GM18861 (cell line): ENCODE measurements around the gene MED1.
"Not testable (repeated sequence)": the region's sequence is repeated elsewhere in the genome, so short reads cannot be mapped to it uniquely, and the experiment has no call there.

Experiments
- ATAC-seq: cut with Tn5 transposase; IDR thresholded peaks from one replicate; pipeline ENCODE4 v1.9.1; 2021; ENCODE audit not compliant: unreplicated experiment

Gene MED1

GRCh38 chr17:39443326-39443725 lies 7.7 kb downstream of the MED1 start:
- no peak for ATAC-seq

GRCh38 chr17:39439868-39440267 lies 11.2 kb downstream of the MED1 start:
- ATAC-seq: not testable (repeated sequence)

GRCh38 chr17:39429600-39429999 lies 21.5 kb downstream of the MED1 start:
- no peak for ATAC-seq

DNA sequence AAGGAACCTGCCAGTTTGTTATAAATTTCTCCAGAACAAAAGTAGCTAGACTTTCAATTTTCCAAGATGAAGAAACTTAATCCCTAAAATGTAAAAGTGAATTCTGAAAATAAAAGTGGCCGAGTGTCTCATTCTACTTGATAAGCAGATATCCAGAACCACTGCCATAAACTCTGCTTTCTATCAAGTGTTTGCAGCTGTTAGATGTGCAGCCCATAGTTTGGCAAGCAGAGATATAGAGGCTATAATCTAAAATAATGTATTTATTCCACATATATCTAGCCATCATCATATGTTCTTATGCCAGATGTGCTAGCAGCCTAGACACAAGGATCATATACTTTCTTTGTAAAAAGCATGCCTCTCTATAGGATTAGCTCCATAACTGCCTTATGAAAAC lies 34.9 kb downstream of the MED1 start:
- no peak for ATAC-seq

DNA sequence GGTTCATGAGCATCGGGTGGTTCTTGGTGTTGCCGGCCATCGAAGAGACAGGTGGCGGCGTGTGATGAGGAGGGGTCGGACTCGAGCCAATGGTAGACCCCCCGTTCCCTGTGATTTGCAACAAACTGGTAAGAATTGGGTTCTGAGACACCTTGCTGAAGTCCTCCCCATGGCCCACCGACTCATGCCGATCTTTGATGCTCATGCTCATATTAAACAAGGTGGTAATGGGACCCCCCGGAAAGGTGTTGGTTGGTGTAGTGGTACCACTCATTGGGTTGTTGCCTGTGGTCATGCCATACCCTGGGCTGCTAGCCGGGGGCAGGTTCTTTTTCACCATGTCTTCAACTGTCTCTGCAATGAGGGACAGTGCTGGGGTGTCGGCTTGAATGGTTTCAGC lies 40.8 kb downstream of the MED1 start:
- no peak for ATAC-seq

DNA sequence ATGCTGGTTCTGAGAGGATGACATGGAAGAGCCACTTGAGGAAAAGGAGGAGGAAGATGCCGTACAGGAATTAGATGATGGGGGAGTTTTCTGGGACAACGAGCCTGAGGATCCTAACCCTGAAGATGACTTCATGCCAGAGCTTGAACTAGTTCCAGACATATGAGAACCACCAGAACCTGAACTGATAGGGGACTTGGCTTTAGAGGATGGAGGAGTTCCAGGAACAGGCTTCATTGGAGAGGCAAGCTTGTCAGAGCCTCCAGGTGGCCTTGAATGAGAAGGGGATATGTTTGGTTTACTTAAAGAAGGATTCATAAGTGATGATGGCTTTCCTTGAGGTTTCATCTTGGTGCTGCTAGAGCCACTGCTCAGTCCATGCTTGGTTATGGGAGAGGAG lies 42.7 kb downstream of the MED1 start:
- no peak for ATAC-seq

GRCh38 chr17:39406951-39407350 lies 44.1 kb downstream of the MED1 start:
- no peak for ATAC-seq

DNA sequence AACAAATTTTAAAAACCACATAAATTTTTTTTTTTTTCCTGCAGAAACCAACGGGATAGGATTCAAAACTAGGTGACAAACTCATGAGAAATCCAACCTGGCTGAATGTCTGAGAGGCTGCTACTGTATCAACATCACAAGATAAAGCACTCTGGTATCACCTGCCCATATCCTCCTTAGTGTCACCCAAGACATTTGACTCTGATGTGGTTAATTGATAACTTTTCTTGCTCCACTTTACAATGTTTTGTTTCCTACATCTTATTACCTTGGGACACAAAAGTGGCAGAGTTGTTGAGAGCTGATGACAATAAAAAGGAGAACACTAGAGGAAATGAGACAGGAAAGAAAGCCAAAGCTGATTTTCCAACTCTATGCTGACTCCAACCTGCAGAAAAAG lies 45.6 kb downstream of the MED1 start:
- no peak for ATAC-seq

DNA sequence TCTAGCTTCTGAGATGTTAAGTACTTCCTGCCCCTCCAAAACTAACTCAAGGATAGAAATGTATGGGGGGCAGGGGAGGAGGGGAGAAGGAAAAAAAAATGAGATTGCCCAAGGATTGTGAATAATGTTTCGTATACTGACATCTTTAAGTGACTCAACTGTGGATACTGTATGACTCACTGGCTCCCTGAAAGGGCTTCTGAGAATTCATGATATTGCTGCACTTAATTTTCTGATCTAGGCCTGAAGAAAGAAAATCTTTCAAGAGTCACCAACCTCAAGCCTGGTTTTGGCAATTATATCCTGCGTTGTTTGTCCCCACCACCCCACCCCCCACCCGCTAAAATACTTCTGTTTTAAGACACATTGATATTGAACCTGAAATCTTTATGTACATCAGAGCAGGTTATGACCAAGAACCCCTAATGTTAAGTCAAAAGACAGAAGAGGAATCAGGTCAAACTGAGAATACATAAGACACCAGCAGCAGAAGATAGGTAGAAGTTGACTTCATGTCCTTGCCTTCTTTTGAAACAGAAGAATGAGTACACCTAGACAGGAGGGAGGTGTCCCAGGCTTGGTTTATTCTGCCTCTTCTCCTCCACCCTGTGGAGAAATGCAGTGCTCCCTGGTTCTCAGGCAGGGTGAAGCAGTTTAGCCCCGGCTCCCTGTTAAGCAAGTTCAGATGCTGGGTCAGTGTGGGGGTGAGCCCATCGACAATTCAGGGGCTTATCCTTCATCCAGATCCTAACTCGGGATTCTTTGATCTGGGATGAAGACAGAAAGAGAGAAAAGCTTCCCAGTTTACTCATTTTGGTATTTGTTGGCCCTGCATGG lies 46.3 kb downstream of the MED1 start:
- no peak for ATAC-seq

DNA sequence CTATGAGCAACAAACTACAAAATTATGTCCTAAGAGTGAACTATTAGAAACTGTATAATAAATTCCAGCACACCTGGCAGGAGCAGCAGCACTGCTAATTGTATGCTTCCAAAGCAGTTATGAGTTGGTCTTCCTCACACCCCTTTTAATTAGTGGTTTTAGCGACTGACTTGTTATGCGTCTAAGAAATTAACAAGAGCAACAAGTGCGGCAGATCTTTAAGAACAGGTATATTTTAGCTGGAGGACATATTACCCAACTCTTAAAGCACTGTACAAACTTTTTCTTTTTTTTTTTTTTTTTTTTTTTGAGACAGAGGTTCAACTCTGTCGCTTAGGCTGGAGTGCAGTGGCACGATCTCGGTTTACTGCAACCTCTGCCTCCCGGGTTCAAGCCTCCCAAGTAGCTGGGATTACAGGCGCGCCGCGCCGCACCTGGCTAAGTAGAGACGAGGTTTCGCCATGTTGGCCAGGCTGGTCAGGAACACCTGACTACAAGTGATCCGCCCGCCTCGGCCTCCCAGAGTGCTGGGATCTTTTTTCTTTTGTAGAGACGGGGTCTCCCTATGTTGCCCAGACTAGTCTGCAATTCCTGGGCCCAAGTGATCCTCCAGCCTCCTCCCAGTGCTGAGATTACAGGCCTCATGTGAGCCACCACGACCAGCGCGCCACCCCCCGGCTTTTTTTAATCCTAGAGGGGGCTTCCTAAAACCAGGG lies 48.0 kb downstream of the MED1 start:
- no peak for ATAC-seq

- peak; percentile 45 for ATAC-seq
These were observed 48.7 kb downstream of the MED1 start for GRCh38 chr17:39402244-39402889.

GRCh38 chr17:39401412-39402243 lies 49.4 kb downstream of the MED1 start, which contains the start of gene FBXL20:
Gene FBXL20 (minus strand): TSS chr17:39401626. CDS start chr17:39401402, 224 bp downstream.
- ATAC-seq: peak; percentile 72

DNA sequence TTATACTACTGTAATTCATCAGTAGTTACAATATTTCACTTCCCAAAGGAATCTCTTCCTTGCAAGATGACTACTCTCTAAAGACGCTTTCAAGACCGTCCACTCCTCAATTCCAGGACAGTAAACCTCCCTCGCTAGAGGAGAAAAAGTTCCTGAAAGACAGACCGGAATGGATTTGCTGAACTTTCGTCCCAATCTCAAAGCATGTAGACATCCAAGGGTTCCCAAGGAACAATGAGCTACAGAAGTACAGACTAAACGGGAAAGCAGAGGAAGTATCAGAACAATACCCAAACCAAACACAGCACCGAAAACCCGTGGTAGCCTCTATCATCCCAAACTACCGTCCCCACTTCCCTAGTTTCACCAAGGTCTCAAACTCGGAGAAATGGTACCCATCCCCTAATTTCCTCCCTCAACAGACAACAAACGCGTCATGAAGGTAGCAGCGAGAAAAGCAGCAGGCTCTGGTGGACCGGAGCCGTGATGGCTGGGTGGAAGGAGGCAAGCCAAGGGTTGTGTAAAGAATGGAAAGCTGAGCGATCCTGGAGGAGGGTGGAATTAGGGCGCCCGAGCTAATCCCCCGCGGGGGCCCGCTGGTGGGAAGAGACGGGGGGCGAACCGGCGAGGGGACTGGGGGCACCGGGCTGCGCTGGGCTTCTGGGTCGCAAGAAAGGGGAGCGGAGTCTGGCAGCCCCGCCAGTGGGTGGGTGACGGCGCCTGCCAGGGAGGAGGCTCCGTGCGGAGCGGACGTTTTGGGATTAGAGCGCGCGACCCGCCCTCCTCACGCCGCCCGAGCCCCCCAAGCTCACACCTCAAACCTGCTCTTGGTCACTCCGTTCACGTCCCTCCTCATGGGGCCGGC lies 50.3 kb downstream of the MED1 start:
- no peak for ATAC-seq

DNA sequence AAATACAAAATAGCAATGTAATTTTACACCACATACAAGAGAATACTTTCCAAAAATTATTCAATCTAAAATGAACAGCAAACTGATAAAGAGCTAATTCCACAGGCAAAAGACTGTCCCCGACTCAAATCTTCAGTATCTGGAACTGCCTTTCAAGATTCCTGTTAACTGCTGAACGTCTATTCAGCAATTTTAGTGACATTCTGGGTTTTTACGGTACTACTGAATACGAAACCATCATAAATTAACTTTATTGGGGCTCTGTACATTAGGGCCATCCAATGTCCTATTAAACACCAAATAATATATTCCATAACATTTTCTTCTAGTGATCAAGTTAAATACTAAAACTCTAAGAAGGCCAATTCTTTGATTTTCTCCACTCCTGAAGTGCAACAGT lies 51.3 kb downstream of the MED1 start:
- ATAC-seq: no peak

DNA sequence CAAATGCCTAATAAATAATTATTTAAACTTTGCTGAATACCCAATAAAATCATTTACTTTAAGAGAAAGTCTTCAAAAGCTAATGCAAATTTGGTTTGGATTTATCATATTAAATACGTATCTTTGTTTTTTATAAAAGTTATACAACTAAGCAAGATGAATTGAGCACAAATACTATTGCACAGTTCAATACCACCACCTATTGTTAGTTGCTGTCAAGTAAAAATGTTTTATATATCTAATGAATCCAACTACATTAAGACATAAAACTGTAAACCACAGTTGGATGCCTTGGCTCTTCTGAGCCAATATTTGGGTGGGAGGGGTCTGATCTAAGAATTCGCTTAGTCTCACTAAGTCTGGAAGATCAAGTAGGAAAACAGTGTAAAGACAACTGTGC lies 57.3 kb downstream of the MED1 start:
- ATAC-seq: no peak

- ATAC-seq: no peak
These were observed 59.6 kb downstream of the MED1 start for GRCh38 chr17:39391448-39391847.

- no peak for ATAC-seq
These were observed 66.0 kb downstream of the MED1 start for GRCh38 chr17:39385040-39385439.

- ATAC-seq: no peak
These were observed 70.9 kb downstream of the MED1 start for GRCh38 chr17:39380144-39380543.

DNA sequence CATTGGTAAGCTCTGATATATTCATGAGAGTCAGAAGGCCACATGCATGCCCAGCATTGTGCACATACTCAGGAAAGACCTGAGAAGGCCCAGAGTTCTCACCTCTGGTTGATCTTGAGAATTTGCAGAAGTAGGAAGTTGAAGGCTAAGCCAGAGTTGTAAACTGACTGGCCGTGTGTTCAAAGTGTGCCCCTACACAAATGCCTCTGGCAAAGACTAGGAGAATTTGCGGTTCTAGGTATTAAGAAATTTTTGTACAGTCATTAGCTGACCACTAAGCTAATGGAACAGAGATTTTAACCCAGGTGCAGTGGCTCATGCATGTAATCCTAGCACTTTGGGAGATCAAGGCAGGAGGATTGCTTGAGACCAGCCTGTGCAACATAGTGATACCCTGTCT lies 74.6 kb downstream of the MED1 start:
- no peak for ATAC-seq

DNA sequence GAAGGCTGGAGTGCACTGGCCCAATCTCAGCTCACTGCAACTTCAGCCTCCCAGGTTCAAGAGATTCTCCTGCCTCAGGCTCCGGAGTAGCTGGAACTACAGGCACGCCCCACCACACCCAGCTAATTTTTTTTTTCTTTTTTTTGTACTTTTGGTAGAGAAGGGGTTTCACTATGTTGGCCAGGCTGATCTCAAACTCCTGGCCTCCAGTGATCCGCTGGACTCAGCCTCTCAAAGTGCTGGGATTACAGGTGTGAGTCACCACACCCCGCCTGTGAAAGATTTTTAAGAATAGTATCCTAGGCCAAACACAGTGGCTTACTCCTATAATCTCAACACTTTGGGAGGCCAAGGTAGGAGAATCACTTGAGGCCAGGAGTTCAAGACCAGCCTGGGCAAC lies 83.3 kb downstream of the MED1 start:
- not testable (repeated sequence) for ATAC-seq
